Bronchial epithelial cell (primary cell): Measurements from ENCODE around the gene UGT1A3. TPM values are rescaled to one million over a fixed set of nuclear protein-coding genes. Genes with fewer than 3 reads are reported as not detected.

Experiments
- DNase-seq: peaks from one replicate; pipeline ENCODE4 v3.0.0-alpha.2; 2010; ENCODE audit warnings: low read depth
- FAIRE-seq: peaks from 2 replicates; lab custom pipeline; 2011; peaks lifted over from hg19 to GRCh38; lab: Jason Lieb, UNC
- H3K27me3 ChIP-seq: 2 replicates; pipeline ENCODE4 v1.5.1; 2011; ENCODE audit warnings: low read length; ENCODE audit not compliant: control insufficient read depth, insufficient read depth
- H3K36me3 ChIP-seq: 2 replicates; pipeline ENCODE4 v1.5.1; 2011; ENCODE audit warnings: low read length; ENCODE audit not compliant: control insufficient read depth, insufficient read depth
- H3K4me3 ChIP-seq: 2 replicates; pipeline ENCODE4 v1.5.1; 2011; ENCODE audit warnings: mild to moderate bottlenecking, low read depth, low read length, control low read depth
- total RNA-seq: library from RNA; depleted of rRNA; stranded (reverse); fragments of >200 nt; gene quantifications from 2 replicates; pipeline ENCODE4 v1.2.1, GENCODE V29; 2014
- TF ChIP-seq, protein P1 (sequence below): IDR thresholded peaks from 2 replicates; pipeline ENCODE4 v1.5.1; 2011; ENCODE audit warnings: mild to moderate bottlenecking, moderate library complexity, low read length, control low read depth, inconsistent platforms; ENCODE audit not compliant: insufficient read depth, severe bottlenecking

The UGT1A3 gene
- total RNA-seq, 1 donor from 2014 or later = not detected

DNA sequence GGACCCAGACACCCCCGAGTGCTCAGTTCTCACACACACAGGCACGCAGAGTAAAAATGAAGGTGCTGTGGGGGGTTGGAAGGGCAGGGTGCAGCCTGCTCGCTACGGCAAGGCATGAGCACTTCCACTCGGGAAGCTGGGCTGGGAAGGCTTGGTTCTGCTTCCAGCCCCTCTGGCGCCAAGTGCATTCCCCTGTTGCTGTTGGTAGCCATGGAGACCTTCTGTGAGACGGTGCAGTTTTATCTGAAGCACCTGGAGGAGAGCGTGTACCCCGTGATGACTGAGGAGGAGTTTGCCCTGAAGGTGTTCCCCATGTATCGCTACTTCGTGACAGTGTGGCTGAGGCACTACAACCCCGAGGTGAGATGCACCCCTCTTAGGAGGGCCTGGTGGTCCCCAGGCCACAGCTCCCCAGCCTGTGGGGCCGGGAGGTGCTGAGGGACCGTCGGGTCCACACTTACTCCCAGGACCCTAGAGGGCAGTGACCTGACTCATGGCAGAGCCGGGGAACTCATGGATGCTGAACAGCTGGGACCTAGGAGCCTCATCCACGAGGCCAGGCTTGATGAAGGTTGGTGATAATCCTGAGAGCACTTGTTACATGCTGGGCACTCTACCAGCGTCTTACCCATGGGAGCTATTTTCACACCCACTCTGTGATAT, 64.8 kb downstream of the UGT1A3 start:
- no peak for FAIRE-seq
- H3K4me3 ChIP-seq = no peak overlapping the region
- DNase-seq = no peak

DNA sequence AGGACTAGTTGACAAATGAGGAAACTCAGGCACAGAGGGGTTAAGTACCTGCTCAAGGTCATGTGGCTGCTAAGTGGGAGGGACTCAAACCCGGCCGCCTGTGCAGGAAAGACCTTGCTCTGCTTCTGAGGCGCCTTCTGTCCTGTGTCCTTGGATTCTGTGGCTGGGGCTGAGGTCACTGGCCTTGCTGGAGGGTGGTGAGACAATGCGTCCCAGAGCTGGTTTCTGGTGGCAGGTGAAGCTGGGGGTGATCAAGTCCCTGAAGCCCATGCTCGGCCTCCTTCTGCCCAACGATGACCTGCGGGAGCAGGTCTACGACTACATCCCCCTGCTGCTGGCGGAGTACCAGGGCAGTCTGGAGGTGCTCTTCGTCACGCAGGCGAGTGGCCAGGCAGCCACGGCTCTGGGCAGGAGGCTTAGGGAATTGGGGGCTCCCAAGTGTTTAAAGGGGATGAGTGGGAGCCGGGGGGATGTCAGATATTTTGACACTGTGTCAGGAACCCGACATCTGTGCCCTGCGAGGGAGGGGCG, 65.4 kb downstream of the UGT1A3 start:
- TF ChIP-seq, protein P1, sequence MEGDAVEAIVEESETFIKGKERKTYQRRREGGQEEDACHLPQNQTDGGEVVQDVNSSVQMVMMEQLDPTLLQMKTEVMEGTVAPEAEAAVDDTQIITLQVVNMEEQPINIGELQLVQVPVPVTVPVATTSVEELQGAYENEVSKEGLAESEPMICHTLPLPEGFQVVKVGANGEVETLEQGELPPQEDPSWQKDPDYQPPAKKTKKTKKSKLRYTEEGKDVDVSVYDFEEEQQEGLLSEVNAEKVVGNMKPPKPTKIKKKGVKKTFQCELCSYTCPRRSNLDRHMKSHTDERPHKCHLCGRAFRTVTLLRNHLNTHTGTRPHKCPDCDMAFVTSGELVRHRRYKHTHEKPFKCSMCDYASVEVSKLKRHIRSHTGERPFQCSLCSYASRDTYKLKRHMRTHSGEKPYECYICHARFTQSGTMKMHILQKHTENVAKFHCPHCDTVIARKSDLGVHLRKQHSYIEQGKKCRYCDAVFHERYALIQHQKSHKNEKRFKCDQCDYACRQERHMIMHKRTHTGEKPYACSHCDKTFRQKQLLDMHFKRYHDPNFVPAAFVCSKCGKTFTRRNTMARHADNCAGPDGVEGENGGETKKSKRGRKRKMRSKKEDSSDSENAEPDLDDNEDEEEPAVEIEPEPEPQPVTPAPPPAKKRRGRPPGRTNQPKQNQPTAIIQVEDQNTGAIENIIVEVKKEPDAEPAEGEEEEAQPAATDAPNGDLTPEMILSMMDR = no peak
- Histone ChIP-seq H3K4me3 (no peak overlapping the region), H3K27me3 (no peaks in the 10 kb centered on the region), H3K36me3 (no peaks in the 10 kb centered on the region)
- DNase-seq (no peak), FAIRE-seq (no peak)

More for the DNA sequence above, 64.8 kb downstream of the UGT1A3 start:
- H3K27me3 ChIP-seq = no peaks in the 10 kb centered on the region
- TF ChIP-seq, protein P1 = no peak
- no peaks in the 10 kb centered on the region for H3K36me3 ChIP-seq

DNA sequence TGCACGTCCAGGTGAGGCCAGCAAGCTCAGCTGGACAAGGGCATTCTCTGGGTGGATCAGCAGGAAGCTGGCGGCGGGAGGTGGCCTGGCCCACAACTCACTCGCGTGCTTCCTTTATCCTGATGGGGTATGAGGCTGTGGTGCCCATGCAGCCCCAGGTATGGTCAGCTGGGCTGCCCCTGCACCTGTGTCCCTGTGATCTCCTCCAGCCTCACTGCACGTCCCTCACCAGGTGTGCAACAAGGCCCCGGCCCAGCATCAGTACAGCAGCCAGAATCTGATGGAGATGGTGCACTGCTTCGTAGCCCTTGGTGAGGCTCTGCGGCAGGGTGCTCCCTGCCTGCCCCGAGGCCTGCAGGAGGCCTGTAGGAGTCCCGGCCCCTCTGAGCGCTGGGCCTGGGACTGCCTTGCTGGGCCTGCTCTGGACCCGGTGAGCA, 66.9 kb downstream of the UGT1A3 start:
- Histone ChIP-seq H3K4me3 (no peak overlapping the region), H3K36me3 (no peaks in the 10 kb centered on the region), H3K27me3 (no peaks in the 10 kb centered on the region)
- TF ChIP-seq, protein P1 = no peak
- DNase-seq = no peak
- FAIRE-seq = no peak

DNA sequence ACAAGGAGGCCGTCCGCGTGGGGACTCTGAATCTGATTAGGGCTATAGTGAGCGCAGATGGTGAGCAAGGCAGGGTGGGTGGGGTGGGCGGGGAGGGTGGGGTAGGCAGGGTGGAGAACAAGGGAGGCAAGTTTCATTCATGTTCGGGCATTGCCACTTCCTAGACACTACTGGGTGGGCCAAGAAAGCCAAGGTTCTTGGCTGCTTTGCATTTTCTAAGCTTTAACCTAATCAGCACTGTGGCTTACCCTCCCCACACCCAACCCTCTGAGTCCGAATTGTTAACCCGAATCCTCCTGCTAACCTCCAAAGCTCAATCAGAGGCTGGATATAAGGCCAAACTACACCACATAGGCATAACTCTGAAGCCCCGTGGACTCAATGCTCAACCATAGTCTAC, 67.4 kb downstream of the UGT1A3 start:
- TF ChIP-seq, protein P1 = no peak
- H3K4me3 ChIP-seq = no peak overlapping the region
- H3K36me3 ChIP-seq = no peaks in the 10 kb centered on the region
- DNase-seq (no peak), FAIRE-seq (no peak)
- no peaks in the 10 kb centered on the region for H3K27me3 ChIP-seq

DNA sequence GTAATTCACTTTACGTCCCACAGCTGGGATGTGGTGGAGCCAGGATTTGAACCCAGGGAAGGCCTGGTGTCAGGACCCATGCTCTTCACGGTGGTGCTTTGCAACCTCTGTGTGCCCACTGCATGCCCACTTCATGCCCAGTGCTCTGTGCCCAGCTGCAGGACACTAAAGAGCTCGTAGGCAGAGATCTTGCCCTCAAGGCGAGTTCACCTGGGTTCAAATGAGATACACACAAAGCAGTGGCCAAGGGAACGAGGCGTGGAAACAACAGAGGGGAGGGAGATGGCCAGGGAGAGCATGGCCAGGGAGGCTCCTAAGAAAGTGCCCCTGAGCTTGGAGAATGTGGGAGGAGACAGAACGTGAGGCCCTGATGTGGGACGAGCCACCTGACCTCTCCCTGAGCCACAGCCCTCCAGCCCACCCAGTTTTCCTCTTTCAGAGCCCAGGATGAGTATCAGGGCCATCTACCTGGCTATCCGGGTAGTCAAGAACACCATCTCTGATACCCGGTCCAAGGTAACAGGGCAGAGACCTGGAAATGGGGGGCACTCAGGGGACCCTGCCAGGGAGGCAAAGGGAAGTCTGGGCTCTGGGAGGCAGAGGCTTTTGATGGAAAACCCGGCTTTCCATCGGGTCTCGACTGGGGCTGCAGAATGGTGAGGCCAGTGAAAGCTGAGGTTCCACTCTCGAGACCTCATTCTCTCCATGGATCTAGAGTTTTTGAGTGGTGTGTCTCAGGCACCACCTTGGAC, 69.7 kb downstream of the UGT1A3 start:
- DNase-seq (no peak), FAIRE-seq (no peak)
- Histone ChIP-seq H3K4me3 (no peak overlapping the region), H3K36me3 (no peaks in the 10 kb centered on the region), H3K27me3 (no peaks in the 10 kb centered on the region)
- TF ChIP-seq, protein P1 = no peak
